ENCODE measurements around the gene YEATS4. TPM values are rescaled to one million over a fixed set of nuclear protein-coding genes. Genes with fewer than 3 reads are reported as not detected.

YEATS4 gene
- polyA plus RNA-seq, 1 experiment = 9.1 TPM

GRCh38 chr12:69392179-69392928 is 32.8 kb downstream of the YEATS4 start:
- DNase-seq (ENCODE audit: low read depth) = no peak
- POLR2A ChIA-PET = no interaction called here
- no peak overlapping the region for H3K4me3 ChIP-seq (ENCODE audit: low read depth, low read length)
- no peaks in the 10 kb centered on the region for H3K27me3 ChIP-seq (ENCODE audit: control insufficient read depth, insufficient read depth, low read length)
- no peaks in the 10 kb centered on the region for H3K36me3 ChIP-seq (ENCODE audit: control insufficient read depth, insufficient read depth, low read length)
- TF ChIP-seq, protein P1, sequence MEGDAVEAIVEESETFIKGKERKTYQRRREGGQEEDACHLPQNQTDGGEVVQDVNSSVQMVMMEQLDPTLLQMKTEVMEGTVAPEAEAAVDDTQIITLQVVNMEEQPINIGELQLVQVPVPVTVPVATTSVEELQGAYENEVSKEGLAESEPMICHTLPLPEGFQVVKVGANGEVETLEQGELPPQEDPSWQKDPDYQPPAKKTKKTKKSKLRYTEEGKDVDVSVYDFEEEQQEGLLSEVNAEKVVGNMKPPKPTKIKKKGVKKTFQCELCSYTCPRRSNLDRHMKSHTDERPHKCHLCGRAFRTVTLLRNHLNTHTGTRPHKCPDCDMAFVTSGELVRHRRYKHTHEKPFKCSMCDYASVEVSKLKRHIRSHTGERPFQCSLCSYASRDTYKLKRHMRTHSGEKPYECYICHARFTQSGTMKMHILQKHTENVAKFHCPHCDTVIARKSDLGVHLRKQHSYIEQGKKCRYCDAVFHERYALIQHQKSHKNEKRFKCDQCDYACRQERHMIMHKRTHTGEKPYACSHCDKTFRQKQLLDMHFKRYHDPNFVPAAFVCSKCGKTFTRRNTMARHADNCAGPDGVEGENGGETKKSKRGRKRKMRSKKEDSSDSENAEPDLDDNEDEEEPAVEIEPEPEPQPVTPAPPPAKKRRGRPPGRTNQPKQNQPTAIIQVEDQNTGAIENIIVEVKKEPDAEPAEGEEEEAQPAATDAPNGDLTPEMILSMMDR (IDR thresholded peaks at IDR 0.05; ENCODE audit: insufficient read depth, low read depth, low read length) = no peak
- CTCF ChIA-PET = interaction anchor here (0.9 to 5.1 kb wide), 3 partner anchors 22 to 248 kb away, joined by 3 to 27 read pairs (median 4); no protein-coding TSS in a partner anchor

DNA sequence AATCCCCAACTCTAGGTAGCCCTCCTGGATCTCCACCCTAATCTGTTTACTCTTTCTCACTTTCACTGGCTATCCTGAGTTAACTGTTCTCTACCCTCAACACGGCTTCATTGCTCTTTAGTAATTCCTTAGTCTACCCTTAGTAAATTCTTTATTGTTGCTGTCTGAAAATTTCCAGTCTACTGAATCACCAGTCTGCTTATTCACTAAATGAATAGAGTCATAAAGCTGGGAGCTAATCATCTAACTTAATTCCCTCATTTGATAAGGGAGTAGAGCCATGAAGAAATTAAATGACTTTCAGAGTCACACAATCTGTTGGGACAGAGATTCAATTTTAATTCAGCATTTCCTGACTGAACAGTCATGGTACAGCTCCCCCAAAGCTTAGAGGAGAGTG is 36.5 kb downstream of the YEATS4 start:
- no peaks in the 10 kb centered on the region for H3K27me3 ChIP-seq (ENCODE audit: control insufficient read depth, insufficient read depth, low read length)
- no peak for DNase-seq (ENCODE audit: low read depth)
- ChIA-PET POLR2A (no interaction called here), CTCF (interaction anchor here (0.7 kb wide), 1 partner anchor 11 kb away, joined by 3 read pairs; no protein-coding TSS in a partner anchor)
- TF ChIP-seq, protein P1 (IDR thresholded peaks at IDR 0.05; ENCODE audit: insufficient read depth, low read depth, low read length) = no peak
- H3K4me3 ChIP-seq (ENCODE audit: low read depth, low read length) = no peak overlapping the region
- H3K36me3 ChIP-seq (ENCODE audit: control insufficient read depth, insufficient read depth, low read length) = no peaks in the 10 kb centered on the region

- Histone ChIP-seq H3K36me3 (ENCODE audit: control insufficient read depth, insufficient read depth, low read length) (no peaks in the 10 kb centered on the region), H3K27me3 (ENCODE audit: control insufficient read depth, insufficient read depth, low read length) (no peaks in the 10 kb centered on the region), H3K4me3 (ENCODE audit: low read depth, low read length) (no peak overlapping the region)
- no peak for DNase-seq (ENCODE audit: low read depth)
- ChIA-PET CTCF (interaction anchor here (0.6 kb wide), 1 partner anchor 109 kb away, joined by 3 read pairs; no protein-coding TSS in a partner anchor), POLR2A (no interaction called here)
- TF ChIP-seq, protein P1 (IDR thresholded peaks at IDR 0.05; ENCODE audit: insufficient read depth, low read depth, low read length) = no peak
Measured at GRCh38 chr12:69396963-69397362, 37.4 kb downstream of the YEATS4 start.

DNA sequence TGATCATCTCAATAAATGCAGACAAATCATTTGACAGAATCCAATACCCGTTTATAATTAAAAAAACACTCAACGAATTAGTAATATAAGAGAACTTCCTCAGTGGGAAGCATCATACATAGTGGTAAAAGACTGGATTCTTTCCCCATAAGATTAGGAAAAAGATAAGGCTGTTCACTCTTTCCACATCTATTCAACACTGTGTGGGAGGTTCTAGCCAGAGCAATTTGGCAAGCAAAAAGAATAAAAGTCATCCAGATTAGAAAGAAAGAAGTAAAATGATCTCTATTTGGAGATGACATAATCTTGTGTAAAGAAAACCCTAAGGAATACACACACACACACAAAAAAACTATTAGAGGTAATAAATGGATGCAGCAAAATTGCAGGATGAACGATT is 38.4 kb downstream of the YEATS4 start:
- DNase-seq (ENCODE audit: low read depth) = peak; percentile 5
- Histone ChIP-seq H3K36me3 (ENCODE audit: control insufficient read depth, insufficient read depth, low read length) (no peaks in the 10 kb centered on the region), H3K4me3 (ENCODE audit: low read depth, low read length) (no peak overlapping the region), H3K27me3 (ENCODE audit: control insufficient read depth, insufficient read depth, low read length) (no peaks in the 10 kb centered on the region)
- ChIA-PET POLR2A (no interaction called here), CTCF (no interaction called here)
- TF ChIP-seq, protein P1 (IDR thresholded peaks at IDR 0.05; ENCODE audit: insufficient read depth, low read depth, low read length) = no peak

GRCh38 chr12:69401940-69402339 is 42.4 kb downstream of the YEATS4 start:
- H3K36me3 ChIP-seq (ENCODE audit: control insufficient read depth, insufficient read depth, low read length) = no peaks in the 10 kb centered on the region
- ChIA-PET POLR2A (no interaction called here), CTCF (interaction anchor here (0.9 to 1.7 kb wide), 2 partner anchors 12 kb away, joined by 3 to 6 read pairs; no protein-coding TSS in a partner anchor)
- H3K27me3 ChIP-seq (ENCODE audit: control insufficient read depth, insufficient read depth, low read length) = no peaks in the 10 kb centered on the region
- H3K4me3 ChIP-seq (ENCODE audit: low read depth, low read length) = no peak overlapping the region
- TF ChIP-seq, protein P1 (IDR thresholded peaks at IDR 0.05; ENCODE audit: insufficient read depth, low read depth, low read length) = no peak
- no peak for DNase-seq (ENCODE audit: low read depth)
